HG02973 (cell line): ENCODE measurements around the gene TMEM255B.

Source experiments
- ATAC-seq: cut with Tn5 transposase; IDR thresholded peaks from one replicate; pipeline ENCODE4 v1.9.1; 2021; ENCODE audit warnings: moderate library complexity; ENCODE audit not compliant: unreplicated experiment

The TMEM255B gene

GRCh38 chr13:113857531-113858195 lies 98.6 kb downstream of the TMEM255B start:
- ATAC-seq, result no peak

- no peak for ATAC-seq
These were observed 100.5 kb downstream of the TMEM255B start for GRCh38 chr13:113859311-113860050.

GRCh38 chr13:113860051-113860664 lies 101.1 kb downstream of the TMEM255B start:
- ATAC-seq, result no peak

GRCh38 chr13:113860665-113861432 lies 101.8 kb downstream of the TMEM255B start:
- ATAC-seq, result no peak

GRCh38 chr13:113861433-113862030 lies 102.5 kb downstream of the TMEM255B start:
- ATAC-seq, result no peak

GRCh38 chr13:113862191-113862930 lies 103.3 kb downstream of the TMEM255B start:
- ATAC-seq, result no peak

- peak; percentile 51 for ATAC-seq
These were observed 104.0 kb downstream of the TMEM255B start for GRCh38 chr13:113862931-113863523.

- peak; percentile 33 for ATAC-seq
These were observed 104.7 kb downstream of the TMEM255B start, which contains the start of gene GAS6 for GRCh38 chr13:113863524-113864272. Gene GAS6 (minus strand): TSS chr13:113864076. CDS start chr13:113863920, 156 bp downstream.

- no peak for ATAC-seq
These were observed 105.4 kb downstream of the TMEM255B start for GRCh38 chr13:113864273-113864890.

- no peak for ATAC-seq
These were observed 106.4 kb downstream of the TMEM255B start for GRCh38 chr13:113865427-113865826.
